HG03064 (cell line): Measurements from ENCODE around the gene RIC8B.

Experiments
- ATAC-seq: cut with Tn5 transposase; IDR thresholded peaks from one replicate; pipeline ENCODE4 v1.9.1; 2021; ENCODE audit warnings: low read depth; ENCODE audit not compliant: unreplicated experiment

The RIC8B gene

DNA sequence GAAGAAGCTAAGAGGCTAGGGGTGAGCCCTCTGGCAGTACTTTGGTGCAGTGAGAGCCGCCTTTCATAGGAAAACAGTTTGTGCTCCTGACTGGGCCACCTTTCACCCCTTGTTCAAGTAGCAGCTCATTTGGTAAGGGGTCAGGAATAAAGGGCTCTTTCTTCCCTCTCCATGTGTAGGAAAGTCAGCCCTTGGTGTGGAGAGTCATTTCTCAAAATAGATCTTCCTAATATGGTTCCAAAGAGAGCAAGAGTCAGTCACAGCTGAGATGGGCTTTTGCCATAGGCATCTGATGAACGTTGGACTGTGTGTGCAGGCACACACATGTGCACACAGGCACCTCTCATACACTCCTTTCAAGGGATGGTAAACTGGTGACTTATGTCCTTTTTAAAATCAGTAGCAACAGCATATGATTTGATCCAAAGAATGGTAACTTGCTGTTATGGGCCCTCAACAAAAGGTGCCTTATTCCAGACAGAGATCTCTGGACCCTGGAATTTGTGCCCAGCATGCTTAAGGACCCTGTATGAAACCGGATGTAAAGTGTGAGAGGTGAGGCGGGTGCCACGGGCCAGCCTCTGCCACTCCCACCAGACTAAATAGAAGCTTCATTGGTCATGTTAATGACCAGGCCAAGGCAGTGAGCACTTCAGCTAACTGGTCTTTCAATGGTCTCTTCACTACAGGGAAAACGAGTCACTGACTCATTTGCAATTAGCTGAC is 16.7 kb upstream of the RIC8B start:
- no peak for ATAC-seq

GRCh38 chr12:106758349-106759110 is 16.0 kb upstream of the RIC8B start:
- ATAC-seq = no peak

GRCh38 chr12:106759526-106760183 is 14.8 kb upstream of the RIC8B start:
- peak; percentile 36 for ATAC-seq

DNA sequence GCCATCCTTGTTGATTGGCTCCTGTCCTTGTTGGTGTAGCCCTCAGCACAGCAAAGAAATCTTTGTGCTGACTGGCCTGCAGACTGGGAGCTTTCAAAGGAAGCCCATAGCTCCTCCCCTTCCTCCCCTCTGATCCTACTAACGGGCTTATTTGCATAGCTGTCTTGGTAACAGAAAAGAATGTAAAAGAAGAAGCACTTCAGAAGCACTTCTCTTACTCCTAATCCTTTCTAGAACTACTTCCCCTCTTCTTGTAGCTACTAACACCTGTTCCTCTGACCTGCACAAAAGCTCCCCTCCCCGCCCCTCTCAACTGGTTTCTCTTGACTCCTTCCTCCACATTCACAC is 14.3 kb upstream of the RIC8B start:
- ATAC-seq = peak; percentile 98

- ATAC-seq = no peak
Observed at GRCh38 chr12:106764220-106764619, 10.3 kb upstream of the RIC8B start.

DNA sequence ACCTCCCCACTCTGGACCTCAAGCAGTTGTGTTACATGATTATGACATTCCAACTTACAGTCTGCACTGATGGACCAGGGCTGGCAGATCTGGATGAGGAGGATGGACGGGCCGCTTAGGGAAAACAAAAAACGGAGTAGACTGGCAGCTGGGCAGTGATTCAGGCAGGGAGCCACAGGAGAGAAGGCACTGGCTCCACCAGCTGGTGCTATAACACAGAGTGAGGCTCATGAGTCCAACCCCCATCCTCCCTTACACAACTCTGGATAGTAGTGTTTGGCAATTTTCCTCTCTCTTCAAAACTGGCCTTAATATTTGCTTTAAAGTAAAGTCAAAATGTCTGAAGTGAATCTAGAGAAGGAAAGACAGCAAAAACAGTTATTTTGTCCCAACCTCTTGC is 9.7 kb upstream of the RIC8B start:
- ATAC-seq = no peak

DNA sequence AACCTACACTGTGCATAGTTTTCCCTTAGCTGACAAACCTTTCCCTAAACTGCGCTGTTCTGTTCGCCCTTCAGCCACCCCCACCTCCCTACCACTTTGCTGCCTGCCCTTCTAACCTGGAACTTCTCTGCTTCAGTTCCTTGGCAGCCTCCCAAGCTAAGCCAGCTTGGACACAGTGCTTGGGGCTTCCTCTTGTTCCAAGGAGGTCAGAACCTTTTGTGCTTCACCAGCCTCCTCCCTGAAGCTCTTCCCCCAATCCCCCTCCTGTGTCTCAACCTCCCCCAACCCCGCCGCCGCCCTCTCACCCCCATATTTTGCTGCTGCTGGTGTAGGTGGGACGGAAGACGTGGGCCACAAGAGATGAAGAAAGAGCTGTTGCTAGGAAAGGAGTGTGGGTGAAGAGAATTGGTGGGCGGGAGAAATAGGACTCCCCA is 8.1 kb upstream of the RIC8B start:
- no peak for ATAC-seq

- no peak for ATAC-seq
Observed at GRCh38 chr12:106767206-106767605, 7.3 kb upstream of the RIC8B start.

GRCh38 chr12:106767954-106768822 is 6.3 kb upstream of the RIC8B start:
- no peak for ATAC-seq

GRCh38 chr12:106769078-106769477 is 5.4 kb upstream of the RIC8B start:
- no peak for ATAC-seq

DNA sequence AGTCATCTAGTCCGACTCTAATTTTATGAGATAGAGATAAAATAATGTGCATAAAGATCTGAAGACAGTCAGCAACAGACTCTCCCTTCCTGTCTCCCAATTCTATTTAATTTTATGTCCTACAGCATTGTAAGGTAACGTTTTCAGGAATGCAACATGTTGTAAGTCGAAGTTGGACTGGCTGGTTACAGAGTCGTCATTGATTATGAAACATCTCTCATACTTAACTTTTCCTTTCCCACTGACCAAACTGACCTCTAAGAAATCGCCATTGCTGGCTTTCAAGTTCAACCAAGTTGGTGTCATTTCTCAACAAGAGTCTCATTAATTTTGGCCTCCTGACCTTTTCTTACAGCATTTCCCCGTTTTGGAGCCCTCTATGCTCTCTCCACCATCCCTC is 4.9 kb upstream of the RIC8B start:
- no peak for ATAC-seq

GRCh38 chr12:106771425-106771824 is 3.1 kb upstream of the RIC8B start:
- no peak for ATAC-seq

- no peak for ATAC-seq
Observed at GRCh38 chr12:106773286-106774004, 1.0 kb upstream of the RIC8B start.

GRCh38 chr12:106774808-106775524 is 484 bp downstream of the RIC8B start:
- no peak for ATAC-seq

DNA sequence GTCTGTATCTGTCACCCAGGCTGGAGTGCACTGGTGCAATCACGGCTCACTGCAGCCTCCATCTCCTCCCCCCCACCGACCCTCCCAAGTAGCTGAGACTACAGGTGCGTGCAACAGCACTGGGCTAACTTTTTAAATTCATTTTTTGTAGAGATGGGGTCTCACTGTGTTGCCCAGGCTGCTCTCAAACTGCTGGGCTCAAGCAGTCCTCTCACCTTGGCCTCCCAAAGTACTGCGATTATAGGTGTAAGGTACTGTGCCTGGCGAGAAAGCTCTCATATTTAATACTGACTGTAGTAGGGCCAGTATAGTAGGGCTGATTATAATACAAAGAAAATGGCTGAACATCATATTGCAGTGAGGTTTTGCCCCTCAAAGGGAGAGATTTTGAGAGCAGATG is 2.4 kb downstream of the RIC8B start:
- ATAC-seq = no peak

DNA sequence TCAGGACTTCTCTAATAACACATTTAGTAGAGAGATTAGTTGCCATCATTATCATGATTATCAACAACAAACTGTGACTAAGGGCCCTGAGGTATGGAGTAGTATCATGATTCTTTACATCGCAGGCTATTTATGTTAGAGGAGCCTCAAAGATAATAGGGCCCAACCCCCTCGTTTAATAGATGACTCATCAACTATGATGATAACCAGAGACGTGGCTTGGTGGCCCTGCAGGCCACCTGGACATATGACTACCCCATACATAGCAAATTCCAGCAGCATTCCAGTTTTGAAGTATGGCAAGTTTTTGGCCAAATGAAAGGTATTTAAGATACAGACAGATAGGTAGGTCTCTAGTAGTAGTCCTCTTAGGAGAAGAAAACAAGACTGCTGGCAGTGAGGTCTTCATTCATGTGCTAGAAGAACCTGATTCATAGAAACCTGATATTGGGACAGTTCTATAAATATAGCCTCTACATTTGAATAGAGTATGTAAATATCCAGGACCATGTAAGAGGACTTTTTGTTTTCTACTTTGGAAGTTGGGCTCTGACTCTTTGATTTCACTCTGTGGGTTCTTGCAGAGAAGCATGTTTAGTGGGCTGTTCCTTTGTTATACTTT is 5.6 kb downstream of the RIC8B start:
- no peak for ATAC-seq

- no peak for ATAC-seq
Observed at GRCh38 chr12:106782619-106783018, 8.1 kb downstream of the RIC8B start.

DNA sequence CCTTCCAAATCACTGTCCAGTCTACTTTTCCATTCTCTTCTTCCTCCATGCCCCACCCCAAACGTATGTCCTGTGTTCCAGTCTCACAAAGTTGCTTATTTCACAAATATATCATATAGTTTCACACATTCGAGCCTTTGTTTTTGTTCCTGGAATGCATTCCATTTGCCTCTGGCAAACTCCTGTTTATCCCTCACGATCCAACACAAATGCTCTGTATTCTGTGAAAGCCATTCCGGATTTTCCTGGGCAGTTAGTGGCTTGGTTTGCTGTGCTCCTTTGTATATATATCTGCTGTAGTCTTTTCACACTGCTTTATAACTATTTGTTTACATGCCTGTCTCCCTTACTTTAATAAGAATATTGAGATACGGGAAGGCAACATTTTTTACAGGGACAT is 9.0 kb downstream of the RIC8B start:
- no peak for ATAC-seq

DNA sequence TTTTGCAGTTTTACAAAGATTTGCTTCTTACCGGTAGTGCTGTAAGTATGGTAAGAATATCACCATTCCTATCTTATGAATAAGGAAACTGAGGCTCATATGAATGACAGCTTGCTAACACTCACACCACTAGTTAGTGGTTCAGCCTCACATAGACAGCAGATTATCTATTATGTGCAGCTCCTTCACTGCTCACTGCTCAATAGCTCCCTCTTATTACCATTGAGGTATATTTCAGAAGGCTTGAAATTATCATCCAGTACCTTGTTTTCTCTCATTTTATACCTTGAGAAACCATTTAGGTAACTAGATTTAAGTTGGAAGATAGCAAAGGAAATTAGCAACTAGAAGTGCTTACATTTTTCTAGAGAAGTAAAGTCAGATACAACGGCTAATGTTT is 15.5 kb downstream of the RIC8B start:
- no peak for ATAC-seq
